ENCODE data around the gene FMC1. TPM values are rescaled to one million over a fixed set of nuclear protein-coding genes. Genes with fewer than 3 reads are reported as not detected.
A peak's percentile ranks its signal among the peaks of the same experiment; 100 is the strongest.

Gene FMC1
- total RNA-seq, 2 experiments from 2014 or later, result 0.89 to 1.2 TPM

GRCh38 chr7:139361523-139361922 lies 20.4 kb downstream of the FMC1 start:
- intact Hi-C loops (cut with DNase I, micrococcal nuclease), result loop anchor here (2.0 to 10.0 kb wide), 3 partner anchors 53 to 813 kb away; partner anchors contain the start of genes KDM7A (in 1 of the 2) and UBN2 (in 1 of the 2)
- Histone ChIP-seq H3K4me3 (ENCODE audit: low read length) (peak overlapping the region; percentile 91), H3K27me3 (ENCODE audit: control insufficient read depth in 1 of 2, insufficient read depth in 2 of 2, low read length in 2 of 2) (no peaks in the 10 kb centered on the region), H3K4me1 (ENCODE audit: insufficient read depth, low read length) (peaks cover 25% of the 10 kb centered on the region), H3K27ac (ENCODE audit: low read depth in 1 of 2, low read length in 2 of 2) (no peak overlapping the region), H3K36me3 (ENCODE audit: insufficient read depth, low read length) (peaks cover 24% of the 10 kb centered on the region), H3K9me3 (ENCODE audit: control insufficient read depth in 1 of 2, insufficient read depth in 1 of 2, low read length in 2 of 2) (no peaks in the 10 kb centered on the region)
- ChIA-PET POLR2A (interaction anchor here (0.6 to 0.8 kb wide), 2 partner anchors 11 to 71 kb away, joined by 3 read pairs; no protein-coding TSS in a partner anchor), CTCF (no interaction called here)
- ATAC-seq (ENCODE audit: poor library complexity) (no peak), DNase-seq (no peak)
- Mint-ChIP-seq H3K9me3 (no peaks in the 10 kb centered on the region), H3K27me3 (no peaks in the 10 kb centered on the region), H3K27ac (peak overlapping the region; percentile 98), H3K4me3 (peak overlapping the region; percentile 99), H3K36me3 (ENCODE audit: low read depth) (peaks cover 54% of the 10 kb centered on the region), H3K4me1 (ENCODE audit: low read depth) (peaks cover 72% of the 10 kb centered on the region)
- TF ChIP-seq CTCF (IDR thresholded peaks at IDR 0.05), result no peak

GRCh38 chr7:139362302-139362701 lies 21.2 kb downstream of the FMC1 start:
- Histone ChIP-seq H3K4me1 (ENCODE audit: insufficient read depth, low read length) (peaks cover 25% of the 10 kb centered on the region), H3K27me3 (ENCODE audit: control insufficient read depth in 1 of 2, insufficient read depth in 2 of 2, low read length in 2 of 2) (no peaks in the 10 kb centered on the region), H3K9me3 (ENCODE audit: control insufficient read depth in 1 of 2, insufficient read depth in 1 of 2, low read length in 2 of 2) (no peaks in the 10 kb centered on the region), H3K27ac (ENCODE audit: low read depth in 1 of 2, low read length in 2 of 2) (no peak overlapping the region), H3K4me3 (ENCODE audit: low read length) (no peak overlapping the region), H3K36me3 (ENCODE audit: insufficient read depth, low read length) (peaks cover 29% of the 10 kb centered on the region)
- ChIA-PET POLR2A (interaction anchor here (0.8 kb wide), 1 partner anchor 10 kb away, joined by 3 read pairs; no protein-coding TSS in a partner anchor), CTCF (no interaction called here)
- H3K9me3 Mint-ChIP-seq, result no peaks in the 10 kb centered on the region
- no peak overlapping the region for H3K4me3 Mint-ChIP-seq
- intact Hi-C loops (cut with DNase I, micrococcal nuclease), result loop anchor here (10.0 kb wide), 2 partner anchors 52 to 812 kb away; partner anchors contain the start of gene KDM7A (in 1 of the 2)
- ATAC-seq (ENCODE audit: poor library complexity) (no peak), DNase-seq (no peak)
- H3K27ac Mint-ChIP-seq, result peak overlapping the region; percentile 98
- TF ChIP-seq CTCF (IDR thresholded peaks at IDR 0.05), result no peak
- no peaks in the 10 kb centered on the region for H3K27me3 Mint-ChIP-seq
- peaks cover 55% of the 10 kb centered on the region for H3K36me3 Mint-ChIP-seq (ENCODE audit: low read depth)
- H3K4me1 Mint-ChIP-seq (ENCODE audit: low read depth), result peaks cover 74% of the 10 kb centered on the region

DNA sequence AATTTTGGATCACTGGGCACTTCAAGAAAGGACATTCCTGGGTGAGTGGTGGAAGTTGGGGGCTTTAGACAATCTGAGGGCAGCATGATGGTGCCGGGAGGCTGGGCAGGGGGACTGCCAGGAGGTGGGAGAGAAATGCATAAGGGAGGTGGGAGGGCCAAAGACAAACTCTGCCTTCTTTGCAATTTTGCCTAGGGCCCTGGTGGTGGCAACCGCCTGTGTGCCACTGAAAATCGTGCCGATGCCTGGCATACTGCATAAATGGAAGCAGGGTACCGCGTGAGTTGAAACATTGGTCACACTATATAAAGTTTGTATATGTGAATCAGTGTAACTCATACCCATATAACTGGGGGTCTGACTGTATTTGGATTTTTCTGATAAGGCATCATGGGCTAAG lies 21.8 kb downstream of the FMC1 start:
- ATAC-seq (ENCODE audit: poor library complexity) (no peak), DNase-seq (no peak)
- Mint-ChIP-seq H3K9me3 (no peaks in the 10 kb centered on the region), H3K27ac (peak overlapping the region; percentile 98), H3K4me3 (peak overlapping the region; percentile 77), H3K36me3 (ENCODE audit: low read depth) (peaks cover 62% of the 10 kb centered on the region), H3K27me3 (no peaks in the 10 kb centered on the region), H3K4me1 (ENCODE audit: low read depth) (peaks cover 81% of the 10 kb centered on the region)
- intact Hi-C loops (cut with DNase I, micrococcal nuclease), result loop anchor here (10.0 kb wide), 2 partner anchors 52 to 812 kb away; partner anchors contain the start of gene KDM7A (in 1 of the 2)
- no peak overlapping the region for H3K27ac ChIP-seq (ENCODE audit: low read depth in 1 of 2, low read length in 2 of 2)
- peaks cover 24% of the 10 kb centered on the region for H3K4me1 ChIP-seq (ENCODE audit: insufficient read depth, low read length)
- no peak for TF ChIP-seq CTCF (IDR thresholded peaks at IDR 0.05)
- POLR2A ChIA-PET, result interaction anchor here (1.2 kb wide), 1 partner anchor 24 kb away, joined by 4 read pairs; no protein-coding TSS in a partner anchor
- CTCF ChIA-PET, result interaction anchor here (0.7 to 1.2 kb wide), 3 partner anchors 15 to 72 kb away, joined by 3 read pairs; no protein-coding TSS in a partner anchor
- no peaks in the 10 kb centered on the region for H3K9me3 ChIP-seq (ENCODE audit: control insufficient read depth in 1 of 2, insufficient read depth in 1 of 2, low read length in 2 of 2)
- no peaks in the 10 kb centered on the region for H3K27me3 ChIP-seq (ENCODE audit: control insufficient read depth in 1 of 2, insufficient read depth in 2 of 2, low read length in 2 of 2)
- peaks cover 36% of the 10 kb centered on the region for H3K36me3 ChIP-seq (ENCODE audit: insufficient read depth, low read length)
- no peak overlapping the region for H3K4me3 ChIP-seq (ENCODE audit: low read length)

All from CD4-positive, alpha-beta T cell (primary cell).